Neural cell (in vitro differentiated cells): ENCODE measurements around the gene APBA2. TPM values are rescaled to one million over a fixed set of nuclear protein-coding genes. Genes with fewer than 3 reads are reported as not detected.

Experiments
- H2AFZ ChIP-seq: fragments of 200-600, 300-800 bp; sonication (generic), shearing (Covaris generic); 2 replicates; pipeline ENCODE4 v1.6.0; 2014; ENCODE audit warnings: low read depth, mild to moderate bottlenecking, antibody characterized with exemption, low read length, moderate library complexity
- H3F3A ChIP-seq: fragments of 200-600 bp; shearing (Covaris generic); 2 replicates; pipeline ENCODE4 v1.6.1; 2016; ENCODE audit warnings: mild to moderate bottlenecking, moderate library complexity, mixed read lengths, antibody characterized with exemption, low read length; ENCODE audit not compliant: insufficient read depth, poor library complexity, severe bottlenecking
- H3K27ac ChIP-seq: fragments of 200-600, 300-800 bp; sonication (generic), shearing (Covaris generic); 2 replicates; pipeline ENCODE4 v1.5.1; 2014; ENCODE audit warnings: mild to moderate bottlenecking, low read length, moderate library complexity
- H3K27me3 ChIP-seq: fragments of 300-800, 200-600 bp; sonication (generic), shearing (Covaris generic); 2 replicates; pipeline ENCODE4 v1.6.0; 2014; ENCODE audit warnings: mild to moderate bottlenecking, low read depth, low read length, moderate library complexity; ENCODE audit not compliant: insufficient read depth
- H3K36me3 ChIP-seq: fragments of 300-800, 200-600 bp; sonication (generic), shearing (Covaris generic); 2 replicates; pipeline ENCODE4 v1.5.1; 2014; ENCODE audit warnings: mild to moderate bottlenecking, antibody characterized with exemption, low read length, moderate library complexity; ENCODE audit not compliant: insufficient read depth
- H3K4me2 ChIP-seq: fragments of 300-800, 200-600 bp; sonication (generic), shearing (Covaris generic); 2 replicates; pipeline ENCODE4 v1.6.0; 2014; ENCODE audit warnings: mild to moderate bottlenecking, low read length
- H3K4me3 ChIP-seq: fragments of 300-800, 200-600 bp; sonication (generic), shearing (Covaris generic); 2 replicates; pipeline ENCODE4 v1.5.1; 2014; ENCODE audit warnings: mild to moderate bottlenecking, low read length, moderate library complexity
- H3K79me2 ChIP-seq: fragments of 200-600 bp; shearing (Covaris generic); replicated peaks from 2 replicates; pipeline ENCODE4 v1.6.0; 2014; ENCODE audit warnings: mild to moderate bottlenecking, low read length, moderate library complexity; ENCODE audit not compliant: insufficient read depth
- H3K9ac ChIP-seq: fragments of 300-800, 200-600 bp; sonication (generic), shearing (Covaris generic); 2 replicates; pipeline ENCODE4 v1.6.1; 2016; ENCODE audit warnings: mild to moderate bottlenecking, low read length, mixed read lengths
- H3K9me2 ChIP-seq: fragments of 200-600 bp; shearing (Covaris generic); 2 replicates; pipeline ENCODE4 v1.6.1; 2016; ENCODE audit warnings: mild to moderate bottlenecking, low read length, mixed read lengths; ENCODE audit not compliant: insufficient read depth
- H3K9me3 ChIP-seq: fragments of 200-600, 300-800 bp; sonication (generic), shearing (Covaris generic); 2 replicates; pipeline ENCODE4 v1.6.1; 2016; ENCODE audit warnings: mild to moderate bottlenecking, mixed run types, low read length, moderate library complexity, mixed read lengths
- H4K20me1 ChIP-seq: fragments of 200-600 bp; shearing (Covaris generic); 2 replicates; pipeline ENCODE4 v1.6.1; 2016; ENCODE audit warnings: mild to moderate bottlenecking, mixed run types; ENCODE audit not compliant: insufficient read depth
- CTCF ChIP-seq: fragments of 450-650 bp; IDR thresholded peaks from 2 replicates; pipeline ENCODE4 v1.5.1; 2014; ENCODE audit warnings: antibody characterized with exemption, mild to moderate bottlenecking, moderate library complexity; ENCODE audit not compliant: poor library complexity, severe bottlenecking
- EP300 ChIP-seq: fragments of 450-650 bp; conservative IDR thresholded peaks from 2 replicates; pipeline ENCODE4 v1.6.1; 2014; ENCODE audit warnings: antibody characterized with exemption, mild to moderate bottlenecking, moderate library complexity; ENCODE audit not compliant: poor library complexity, severe bottlenecking
- EZH2 ChIP-seq: fragments of 200-600, 300-800 bp; shearing (Covaris generic), sonication (generic); IDR thresholded peaks from 2 replicates; pipeline ENCODE4 v1.6.1; 2014; ENCODE audit warnings: antibody characterized with exemption, low read length, borderline replicate concordance, mild to moderate bottlenecking; ENCODE audit not compliant: insufficient read depth, poor library complexity, severe bottlenecking
- MXI1 ChIP-seq: fragments of 450-650 bp; conservative IDR thresholded peaks from 2 replicates; pipeline ENCODE4 v1.6.1; 2014; ENCODE audit warnings: antibody characterized with exemption, mild to moderate bottlenecking; ENCODE audit not compliant: poor library complexity, severe bottlenecking
- POLR2AphosphoS5 ChIP-seq: IDR thresholded peaks from 2 replicates; pipeline ENCODE4 v1.6.1; 2012
- RAD21 ChIP-seq: fragments of 450-650 bp; conservative IDR thresholded peaks from 2 replicates; pipeline ENCODE4 v1.6.1; 2014; ENCODE audit warnings: antibody characterized with exemption, mild to moderate bottlenecking, moderate library complexity
- REST ChIP-seq: IDR thresholded peaks from 2 replicates; pipeline ENCODE4 v1.6.1; 2012; ENCODE audit warnings: borderline replicate concordance
- SMC3 ChIP-seq: fragments of 450-650 bp; conservative IDR thresholded peaks from 2 replicates; pipeline ENCODE4 v1.6.1; 2014; ENCODE audit warnings: antibody characterized with exemption, mild to moderate bottlenecking, moderate library complexity; ENCODE audit not compliant: poor library complexity
- TAF1 ChIP-seq: IDR thresholded peaks from 2 replicates; pipeline ENCODE4 v1.6.1; 2012; ENCODE audit warnings: low read depth
- polyA plus RNA-seq: library from polyadenylated mRNA; depleted of rRNA; stranded (reverse); fragments of >200 nt; gene quantifications from 2 replicates; pipeline ENCODE4 v1.2.3, GENCODE V29; 2014

APBA2 gene
- polyA plus RNA-seq, 1 donor from 2014 or later = 134 TPM

- Histone ChIP-seq H3K27me3 (no peaks in the 10 kb centered on the region), H4K20me1 (no peaks in the 10 kb centered on the region), H3K9ac (no peak overlapping the region), H2AFZ (no peak overlapping the region), H3K4me3 (no peak overlapping the region), H3K27ac (no peak overlapping the region), H3K9me2 (no peaks in the 10 kb centered on the region), H3K79me2 (no peaks in the 10 kb centered on the region), H3K36me3 (no peaks in the 10 kb centered on the region), H3F3A (no peaks in the 10 kb centered on the region), H3K4me2 (no peak overlapping the region), H3K9me3 (no peaks in the 10 kb centered on the region)
- no peak for TF ChIP-seq EZH2
- no peak for TF ChIP-seq POLR2AphosphoS5
- no peak for TF ChIP-seq MXI1
- TF ChIP-seq RAD21 = no peak
- TF ChIP-seq SMC3 = no peak
- TF ChIP-seq REST = no peak
- TF ChIP-seq CTCF = no peak
- TF ChIP-seq EP300 = no peak
- no peak for TF ChIP-seq TAF1
These were observed 236.7 kb downstream of the APBA2 start for GRCh38 chr15:29122506-29122905.

GRCh38 chr15:29123171-29123570 is 237.4 kb downstream of the APBA2 start:
- no peak overlapping the region for H3K9ac ChIP-seq

More at GRCh38 chr15:29123171-29123570, 237.4 kb downstream of the APBA2 start:
- no peaks in the 10 kb centered on the region for H3F3A ChIP-seq
- no peaks in the 10 kb centered on the region for H3K9me3 ChIP-seq
- H4K20me1 ChIP-seq = no peaks in the 10 kb centered on the region
- no peaks in the 10 kb centered on the region for H3K79me2 ChIP-seq
- TF ChIP-seq EP300 = no peak
- TF ChIP-seq TAF1 = no peak
- TF ChIP-seq CTCF = no peak
- TF ChIP-seq MXI1 = no peak
- TF ChIP-seq SMC3 = no peak
- TF ChIP-seq POLR2AphosphoS5 = no peak
- H3K27me3 ChIP-seq = no peaks in the 10 kb centered on the region
- no peak overlapping the region for H3K4me3 ChIP-seq
- no peak overlapping the region for H3K27ac ChIP-seq
- no peak overlapping the region for H2AFZ ChIP-seq
- no peaks in the 10 kb centered on the region for H3K36me3 ChIP-seq
- no peaks in the 10 kb centered on the region for H3K9me2 ChIP-seq
- H3K4me2 ChIP-seq = no peak overlapping the region
